H1 (cell line): ENCODE data around the gene EHBP1. TPM values are rescaled to one million over a fixed set of nuclear protein-coding genes. Genes with fewer than 3 reads are reported as not detected.

Experiments
- CTBP2 ChIP-seq: IDR thresholded peaks from 2 replicates; pipeline ENCODE4 v1.7.0; 2011; ENCODE audit warnings: borderline replicate concordance, mild to moderate bottlenecking, moderate library complexity, mixed read lengths, low read length; ENCODE audit not compliant: insufficient read depth, insufficient read length
- polyA plus RNA-seq, 7 experiments: library from polyadenylated mRNA; depleted of rRNA in 3 of 7; stranded (reverse) in 5 of 7; unstranded in 2 of 7; fragments of >200 nt in 5 of 7; fragments of 200-250 nt in 2 of 7; gene quantifications; 1 replicate in 5 of 7; 2 replicates in 1 of 7; 4 replicates in 1 of 7; pipeline versions ENCODE4 v1.2.1 to v1.2.3, GENCODE V29; 2011 to 2013; ENCODE audit warnings: missing spikeins in 2 of 7, mixed read lengths in 2 of 7
- total RNA-seq: library from RNA; stranded (reverse); fragmentation: NEBNext Ultra II Directional; extraction: Animal tissue kit (Norgen Biotek cat#: 25700); gene quantifications from 2 replicates; pipeline ENCODE4 v1.2.1, GENCODE V29; 2021
- TF ChIP-seq, protein P1 (sequence below): IDR thresholded peaks from 2 replicates; pipeline ENCODE4 v1.6.1; 2011; ENCODE audit warnings: low read depth, mild to moderate bottlenecking, low read length; ENCODE audit not compliant: insufficient read depth
- TF ChIP-seq, protein P2 (sequence below): IDR thresholded peaks from 2 replicates; pipeline ENCODE4 v1.6.1; 2012; ENCODE audit warnings: inconsistent platforms

EHBP1 gene
- total and polyA plus RNA-seq, 2 of the 8 experiments (the other 6 are each of a cell fraction or from before 2014, with no cell fraction given): 12.0 to 64.1 TPM

DNA sequence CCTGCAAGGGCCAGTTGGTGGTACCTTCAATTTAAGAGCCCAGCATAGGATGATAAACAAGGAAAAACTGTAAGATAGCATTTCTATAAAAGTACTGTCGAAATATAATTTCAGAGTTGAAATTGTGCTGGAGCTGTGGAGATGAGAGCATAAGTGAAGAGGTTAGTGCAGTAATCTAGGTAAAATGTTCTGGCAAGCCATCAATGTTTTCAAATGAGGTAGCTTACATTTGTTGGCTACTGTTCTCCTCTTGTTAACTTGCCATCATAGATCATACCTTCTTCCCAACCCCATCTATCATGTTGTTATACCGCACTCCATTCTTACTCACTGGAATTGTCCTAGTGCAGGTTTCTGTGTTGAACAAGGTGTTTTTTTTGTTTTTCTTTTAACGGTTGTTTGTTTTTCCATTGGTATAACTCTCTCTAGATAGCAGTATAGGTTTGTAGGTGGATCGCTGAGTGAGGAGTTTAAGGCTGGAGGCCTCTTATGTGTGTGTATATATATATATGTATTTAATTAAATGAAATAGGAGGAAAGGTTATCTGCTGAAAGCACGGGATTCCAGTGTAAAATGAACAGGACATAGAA, 40.5 kb downstream of the EHBP1 start (continued):
- TF ChIP-seq, protein P1, sequence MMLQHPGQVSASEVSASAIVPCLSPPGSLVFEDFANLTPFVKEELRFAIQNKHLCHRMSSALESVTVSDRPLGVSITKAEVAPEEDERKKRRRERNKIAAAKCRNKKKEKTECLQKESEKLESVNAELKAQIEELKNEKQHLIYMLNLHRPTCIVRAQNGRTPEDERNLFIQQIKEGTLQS: no peak
- TF ChIP-seq, protein P2, sequence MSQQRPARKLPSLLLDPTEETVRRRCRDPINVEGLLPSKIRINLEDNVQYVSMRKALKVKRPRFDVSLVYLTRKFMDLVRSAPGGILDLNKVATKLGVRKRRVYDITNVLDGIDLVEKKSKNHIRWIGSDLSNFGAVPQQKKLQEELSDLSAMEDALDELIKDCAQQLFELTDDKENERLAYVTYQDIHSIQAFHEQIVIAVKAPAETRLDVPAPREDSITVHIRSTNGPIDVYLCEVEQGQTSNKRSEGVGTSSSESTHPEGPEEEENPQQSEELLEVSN: no peak
- TF ChIP-seq CTBP2: no peak
